Endothelial cell of umbilical vein (primary cell): ENCODE measurements around the gene ZNF79. TPM values are rescaled to one million over a fixed set of nuclear protein-coding genes. Genes with fewer than 3 reads are reported as not detected.
A peak's percentile ranks its signal among the peaks of the same experiment; 100 is the strongest.

Experiments used
- BruUV-seq: library from RNA; stranded (reverse); fragments of 400-500 nt; replicated peaks from 2 replicates; lab custom pipeline; 2021; lab: Mats Ljungman, UMichigan
- CTCF ChIA-PET: fragments of 300-600, 350-600 bp; sonication (Branson Sonifier 250); formaldehyde crosslinking; loops from one replicate; lab custom pipeline; 2021; ENCODE audit warnings: antibody characterized with exemption, inconsistent platforms; lab: Charles Lee
- POLR2A ChIA-PET: fragments of 300-600, 350-600 bp; sonication (Branson Sonifier 250); formaldehyde crosslinking; loops from one replicate; lab custom pipeline; 2021; ENCODE audit warnings: antibody characterized with exemption, inconsistent platforms; lab: Charles Lee
- DNase-seq: peaks from one replicate; pipeline ENCODE4 v3.0.0-alpha.2; 2011; ENCODE audit warnings: low read depth, low spot score
- FAIRE-seq: peaks from 2 replicates; lab custom pipeline; 2011; peaks lifted over from hg19 to GRCh38; lab: Jason Lieb, UNC
- H2AFZ ChIP-seq: 2 replicates; pipeline ENCODE4 v1.6.0; 2012; ENCODE audit warnings: low read depth, low read length, control low read depth, inconsistent platforms
- H3K27ac ChIP-seq: 2 replicates; pipeline ENCODE4 v1.5.1; 2011; ENCODE audit warnings: low read depth, mild to moderate bottlenecking, control low read depth, low read length, moderate library complexity; ENCODE audit not compliant: insufficient read depth
- H3K27me3 ChIP-seq, 2 experiments: 2 replicates each; pipeline versions ENCODE4 v1.6.0 to v1.6.1; 2011; ENCODE audit warnings: low read length in 2 of 2, mixed read lengths in 1 of 2; ENCODE audit not compliant: control insufficient read depth in 2 of 2, insufficient read depth in 2 of 2
- H3K36me3 ChIP-seq, 2 experiments: 2 replicates in 1 of 2; 3 replicates in 1 of 2; pipeline ENCODE4 v1.5.1; 2011; ENCODE audit warnings: low read length in 2 of 2, mild to moderate bottlenecking in 1 of 2, moderate library complexity in 1 of 2; ENCODE audit not compliant: control insufficient read depth in 2 of 2, insufficient read depth in 2 of 2; ENCODE audit errors: extremely low read depth in 1 of 2
- H3K4me1 ChIP-seq: 3 replicates; pipeline ENCODE4 v1.5.1; 2011; ENCODE audit warnings: mild to moderate bottlenecking, low read length; ENCODE audit not compliant: control insufficient read depth, insufficient read depth; ENCODE audit errors: extremely low read depth
- H3K4me2 ChIP-seq: 2 replicates; pipeline ENCODE4 v1.6.1; 2011; ENCODE audit warnings: low read length, control low read depth, mixed read lengths; ENCODE audit not compliant: insufficient read depth
- H3K4me3 ChIP-seq, 3 experiments: fragments of 200-600 bp in 1 of 3; sonication (generic), shearing (Covaris generic) in 1 of 3; replicated peaks in 1 of 3; 2 replicates each; pipeline ENCODE4 v1.5.1; 2011 to 2016; ENCODE audit warnings: control low read depth in 3 of 3, low read length in 3 of 3, mild to moderate bottlenecking in 2 of 3, inconsistent platforms in 1 of 3, low read depth in 1 of 3, moderate library complexity in 1 of 3; ENCODE audit not compliant: insufficient read depth in 1 of 3
- H3K79me2 ChIP-seq: 2 replicates; pipeline ENCODE4 v1.6.0; 2012; ENCODE audit warnings: low read length, inconsistent platforms; ENCODE audit not compliant: control insufficient read depth, insufficient read depth
- H3K9ac ChIP-seq: replicated peaks from 2 replicates; pipeline ENCODE3; 2011; ENCODE audit warnings: low read length, control low read depth; ENCODE audit not compliant: insufficient read depth; ENCODE audit errors: extremely low read depth
- H3K9me1 ChIP-seq: replicated peaks from 3 replicates; pipeline ENCODE4 v1.6.0; 2011; ENCODE audit warnings: mild to moderate bottlenecking, low read length; ENCODE audit not compliant: control insufficient read depth, insufficient read depth; ENCODE audit errors: extremely low read depth
- H3K9me3 ChIP-seq: replicated peaks from 2 replicates; pipeline ENCODE4 v1.5.1; 2012; ENCODE audit warnings: low read length, inconsistent platforms; ENCODE audit not compliant: control insufficient read depth, insufficient read depth
- H4K20me1 ChIP-seq: replicated peaks from 2 replicates; pipeline ENCODE3; 2011; ENCODE audit warnings: mild to moderate bottlenecking, low read length; ENCODE audit not compliant: control insufficient read depth, insufficient read depth; ENCODE audit errors: extremely low read depth
- CTCF ChIP-seq, 2 donors: IDR thresholded peaks; 1 replicate in 1 of 2; 2 replicates in 1 of 2; pipeline ENCODE4 v1.5.1; 2011; ENCODE audit warnings: low read length in 2 of 2, mild to moderate bottlenecking in 2 of 2, moderate library complexity in 2 of 2, control low read depth in 1 of 2, inconsistent platforms in 1 of 2, low read depth in 1 of 2; ENCODE audit not compliant: insufficient read depth in 1 of 2; ENCODE audit errors: extremely low read depth in 1 of 2
- EZH2 ChIP-seq: IDR thresholded peaks from 2 replicates; pipeline ENCODE4 v1.6.1; 2012; ENCODE audit warnings: borderline replicate concordance, low read depth, mild to moderate bottlenecking, moderate library complexity, low read length, inconsistent platforms; ENCODE audit not compliant: severe bottlenecking
- FOS ChIP-seq: IDR thresholded peaks from 2 replicates; pipeline ENCODE4 v1.6.1; 2011; ENCODE audit warnings: mild to moderate bottlenecking, low read length, moderate library complexity, borderline replicate concordance; ENCODE audit not compliant: insufficient read depth
- GATA2 ChIP-seq: IDR thresholded peaks from 2 replicates; pipeline ENCODE4 v1.7.0; 2011; ENCODE audit warnings: low read depth, mild to moderate bottlenecking, moderate library complexity, mixed read lengths, low read length; ENCODE audit not compliant: insufficient read length, insufficient read depth
- JUN ChIP-seq: IDR thresholded peaks from 2 replicates; pipeline ENCODE4 v1.6.1; 2011; ENCODE audit warnings: borderline replicate concordance, low read depth; ENCODE audit not compliant: insufficient read length, insufficient read depth
- MAX ChIP-seq: IDR thresholded peaks from 2 replicates; pipeline ENCODE4 v1.6.1; 2011; ENCODE audit not compliant: insufficient read depth, insufficient read length
- MYC ChIP-seq: IDR thresholded peaks from one replicate; pipeline ENCODE4 v1.6.1; 2011; ENCODE audit warnings: mild to moderate bottlenecking, low read depth, low read length
- POLR2A ChIP-seq: IDR thresholded peaks from 2 replicates; pipeline ENCODE4 v1.6.1; 2012; ENCODE audit warnings: low read depth, mild to moderate bottlenecking, control low read depth, low read length
- POLR2AphosphoS5 ChIP-seq: IDR thresholded peaks from 2 replicates; pipeline ENCODE4 v1.6.1; 2012; ENCODE audit warnings: low read depth, mild to moderate bottlenecking, control low read depth, low read length, moderate library complexity; ENCODE audit not compliant: insufficient read depth
- dilution Hi-C: fragments of 300-500 bp; cut with MboI; formaldehyde crosslinking; loops from one replicate; pipeline ENCODE4 v1.15.0; 2019; ENCODE audit warnings: low sequenced_read_pairs; ENCODE audit not compliant: extremely low pct_ligation_motif_present
- intact Hi-C: fragments of 100-400 bp; cut with micrococcal nuclease; formaldehyde crosslinking; loops from one replicate; pipeline ENCODE4 v1.10.0; 2022
- polyA plus RNA-seq, 4 experiments: library from polyadenylated mRNA; depleted of rRNA in 3 of 4; stranded (reverse) in 3 of 4; unstranded in 1 of 4; fragments of >200 nt; gene quantifications; 2 replicates each; pipeline versions ENCODE4 v1.2.1 to v1.2.3, GENCODE V29; 2011 to 2012; ENCODE audit warnings: missing spikeins in 1 of 4
- total RNA-seq: library from RNA; stranded (reverse); gene quantifications from 2 replicates; pipeline ENCODE4 v1.2.3, GENCODE V29; 2021

The ZNF79 gene
- total and polyA plus RNA-seq, 2 donors (not counting 3 experiments of a cell fraction or from before 2014, with no cell fraction given): 6.3 to 10.6 TPM

GRCh38 chr9:127418037-127418471, 6.1 kb upstream of the ZNF79 start:
- TF ChIP-seq CTCF (IDR thresholded peaks at IDR 0.05; ENCODE audit: extremely low read depth in 1 of 2, insufficient read depth in 1 of 2, low read depth in 1 of 2, low read length in 2 of 2): peak in 1 of 2 donors; percentile 22
- TF ChIP-seq FOS: no peak
- TF ChIP-seq GATA2: no peak
- POLR2A ChIA-PET: no interaction called here
- no peak for FAIRE-seq
- Histone ChIP-seq H3K4me1 (peaks cover 8% of the 10 kb centered on the region), H3K27ac (no peak overlapping the region), H3K36me3 (no peaks in the 10 kb centered on the region), H3K9me3 (no peaks in the 10 kb centered on the region), H4K20me1 (no peaks in the 10 kb centered on the region), H3K79me2 (peaks cover 2% of the 10 kb centered on the region), H3K4me2 (no peak overlapping the region), H3K9ac (no peak overlapping the region), H3K27me3 (no peaks in the 10 kb centered on the region), H3K9me1 (no peaks in the 10 kb centered on the region), H3K4me3 (no peak overlapping the region), H2AFZ (no peak overlapping the region)
- DNase-seq: peak; percentile 15
- dilution Hi-C loops: no loop called here
- intact Hi-C loops: loop anchor here (1.0 kb wide), 1 partner anchor 107 kb away; no protein-coding TSS in a partner anchor
- BruUV-seq: no TSS peak
- CTCF ChIA-PET: interaction anchor here (0.6 to 1.7 kb wide), 5 partner anchors 17 to 478 kb away, joined by 3 to 9 read pairs (median 4); partner anchors contain the start of gene SLC2A8

GRCh38 chr9:127419348-127419747, 4.8 kb upstream of the ZNF79 start:
- BruUV-seq: no TSS peak
- CTCF ChIA-PET: no interaction called here
- Histone ChIP-seq H3K36me3 (no peaks in the 10 kb centered on the region), H3K27ac (no peak overlapping the region), H4K20me1 (no peaks in the 10 kb centered on the region), H3K9me3 (no peaks in the 10 kb centered on the region), H3K27me3 (no peaks in the 10 kb centered on the region), H3K4me1 (peaks cover 14% of the 10 kb centered on the region), H3K4me2 (no peak overlapping the region), H3K79me2 (peaks cover 5% of the 10 kb centered on the region), H3K9ac (no peak overlapping the region), H2AFZ (no peak overlapping the region), H3K4me3 (no peak overlapping the region), H3K9me1 (no peaks in the 10 kb centered on the region)
- POLR2A ChIA-PET: no interaction called here
- DNase-seq (no peak), FAIRE-seq (no peak)
- intact Hi-C loops (no loop called here), dilution Hi-C loops (no loop called here)
- TF ChIP-seq MYC: no peak
- TF ChIP-seq POLR2AphosphoS5: no peak
- TF ChIP-seq EZH2: no peak
- TF ChIP-seq POLR2A: no peak
- no peak for TF ChIP-seq CTCF (IDR thresholded peaks at IDR 0.05; ENCODE audit: extremely low read depth in 1 of 2, insufficient read depth in 1 of 2, low read depth in 1 of 2, low read length in 2 of 2)
- no peak for TF ChIP-seq FOS
- no peak for TF ChIP-seq JUN
- TF ChIP-seq MAX: no peak
- no peak for TF ChIP-seq GATA2
